ENCODE data around the gene KIAA0232.
"Not testable (repeated sequence)": the region's sequence is repeated elsewhere in the genome, so short reads cannot be mapped to it uniquely, and the experiment has no call there.

Gene KIAA0232

GRCh38 chr4:6812766-6813165 is 30.2 kb downstream of the KIAA0232 start:
- no peak for DNase-seq

GRCh38 chr4:6813725-6814124 is 31.2 kb downstream of the KIAA0232 start:
- DNase-seq = no peak

- no peak for DNase-seq
These were observed 32.7 kb downstream of the KIAA0232 start for GRCh38 chr4:6815029-6815836.

GRCh38 chr4:6819295-6819694 is 36.8 kb downstream of the KIAA0232 start:
- DNase-seq = no peak

- no peak for DNase-seq
These were observed 38.2 kb downstream of the KIAA0232 start for GRCh38 chr4:6820695-6821094.

- DNase-seq = no peak
These were observed 41.5 kb downstream of the KIAA0232 start for GRCh38 chr4:6824071-6824470.

GRCh38 chr4:6824772-6825402 is 42.4 kb downstream of the KIAA0232 start:
- no peak for DNase-seq

GRCh38 chr4:6825403-6825802 is 42.9 kb downstream of the KIAA0232 start:
- DNase-seq = no peak

- DNase-seq = no peak
These were observed 44.4 kb downstream of the KIAA0232 start for GRCh38 chr4:6826781-6827508.

GRCh38 chr4:6829086-6829485 is 46.6 kb downstream of the KIAA0232 start:
- DNase-seq = no peak

- DNase-seq = no peak
These were observed 52.3 kb downstream of the KIAA0232 start for GRCh38 chr4:6834867-6835266.

GRCh38 chr4:6835616-6836015 is 53.1 kb downstream of the KIAA0232 start:
- DNase-seq = not testable (repeated sequence)

- not testable (repeated sequence) for DNase-seq
These were observed 54.6 kb downstream of the KIAA0232 start for GRCh38 chr4:6837106-6837505.

GRCh38 chr4:6839579-6839978 is 57.1 kb downstream of the KIAA0232 start:
- no peak for DNase-seq

- no peak for DNase-seq
These were observed 57.8 kb downstream of the KIAA0232 start for GRCh38 chr4:6840062-6840976.

- DNase-seq = no peak
These were observed 62.5 kb downstream of the KIAA0232 start for GRCh38 chr4:6845027-6845426.

GRCh38 chr4:6845574-6845973 is 63.0 kb downstream of the KIAA0232 start:
- DNase-seq = no peak

- DNase-seq = no peak
These were observed 64.7 kb downstream of the KIAA0232 start for GRCh38 chr4:6847178-6847577.

- DNase-seq = no peak
These were observed 66.3 kb downstream of the KIAA0232 start for GRCh38 chr4:6848717-6849305.

- no peak for DNase-seq
These were observed 67.2 kb downstream of the KIAA0232 start for GRCh38 chr4:6849691-6850090.

GRCh38 chr4:6851431-6851830 is 68.9 kb downstream of the KIAA0232 start:
- DNase-seq = no peak

- DNase-seq = no peak
These were observed 69.4 kb downstream of the KIAA0232 start for GRCh38 chr4:6851962-6852361.

Data from stimulated activated CD4-positive, alpha-beta T cell treated with anti-CD3 and anti-CD28 coated beads, Interleukin-12 subunit alpha, Interleukin-12 subunit beta, amount 100 ng/mL, for 4 hours (primary cell).